ENCODE results near the gene NDN. TPM values are rescaled to one million over a fixed set of nuclear protein-coding genes. Genes with fewer than 3 reads are reported as not detected.

NDN gene
- total RNA-seq, 1 experiment from 2014 or later: 41.5 TPM

DNA sequence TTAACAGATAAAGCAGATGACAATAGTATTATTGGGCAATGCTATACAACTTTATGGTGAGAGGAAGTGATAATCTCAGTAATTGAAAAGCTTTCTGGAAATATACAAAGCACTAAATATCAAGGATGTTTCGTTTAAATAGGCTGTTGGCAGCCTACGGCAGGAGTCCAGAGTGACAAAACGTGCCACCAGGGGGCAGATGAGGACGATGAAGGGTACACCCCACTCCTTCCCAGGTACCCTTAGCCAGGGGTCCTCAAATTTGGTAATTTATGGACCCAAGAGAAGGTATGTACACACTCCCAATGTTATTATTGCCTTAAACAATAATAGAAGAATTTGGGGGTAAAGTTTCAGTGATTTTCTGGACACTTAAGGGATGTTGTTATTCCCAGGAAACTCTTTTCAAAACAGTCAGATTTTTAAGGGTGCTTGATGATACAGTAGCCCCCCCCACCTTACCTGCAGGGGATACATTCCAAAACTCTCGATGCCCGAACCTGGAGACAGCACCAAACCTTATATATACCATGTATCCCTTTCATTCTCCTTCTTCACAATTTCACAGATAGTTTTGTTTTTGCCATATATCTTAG lies 38.1 kb downstream of the NDN start:
- DNase-seq (ENCODE audit: low read depth in 1 of 2, low spot score in 2 of 2): no peak
- Histone ChIP-seq H3K27me3 (replicated peaks) (no peaks in the 10 kb centered on the region), H3K27ac (no peak overlapping the region), H3K4me1 (replicated peaks) (no peaks in the 10 kb centered on the region), H3K9me3 (replicated peaks) (0 out of 2 replicates have a peak, but pooled peaks cover 3% of the 10 kb centered on the region), H3K4me3 (no peak overlapping the region), H3K36me3 (no peaks in the 10 kb centered on the region)

GRCh38 chr15:23647421-23648370 lies 39.4 kb downstream of the NDN start, which contains the start of gene MAGEL2:
MAGEL2 (minus strand) TSS chr15:23647867; CDS start chr15:23647742, 125 bp downstream.
- no peak for DNase-seq (ENCODE audit: low read depth in 1 of 2, low spot score in 2 of 2)
- Histone ChIP-seq H3K4me1 (replicated peaks) (no peaks in the 10 kb centered on the region), H3K9me3 (replicated peaks) (0 out of 2 replicates have a peak, but pooled peaks cover 3% of the 10 kb centered on the region), H3K27ac (no peak within 1 kb of the TSS), H3K36me3 (no peaks in the 10 kb centered on the region), H3K4me3 (no peak within 1 kb of the TSS), H3K27me3 (replicated peaks) (no peaks in the 10 kb centered on the region)

DNA sequence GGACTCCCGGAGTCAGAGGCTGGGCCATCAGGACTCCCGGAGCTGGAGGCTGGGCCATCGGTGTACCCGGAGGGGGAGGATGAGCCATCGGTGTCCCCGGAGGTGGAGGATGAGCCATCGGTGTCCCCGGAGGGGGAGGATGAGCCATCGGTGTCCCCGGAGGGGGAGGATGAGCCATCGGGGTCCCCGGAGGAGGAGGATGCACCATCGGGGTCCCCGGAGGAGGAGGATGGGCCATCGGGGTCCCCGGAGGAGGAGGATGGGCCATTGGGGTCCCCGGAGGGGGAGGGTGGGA lies 40.2 kb downstream of the NDN start:
- Histone ChIP-seq H3K27ac (no peak overlapping the region), H3K9me3 (replicated peaks) (0 out of 2 replicates have a peak, but pooled peaks cover 3% of the 10 kb centered on the region), H3K36me3 (no peaks in the 10 kb centered on the region), H3K4me3 (no peak overlapping the region), H3K27me3 (replicated peaks) (no peaks in the 10 kb centered on the region), H3K4me1 (replicated peaks) (no peaks in the 10 kb centered on the region)
- no peak for DNase-seq (ENCODE audit: low read depth in 1 of 2, low spot score in 2 of 2)

DNA sequence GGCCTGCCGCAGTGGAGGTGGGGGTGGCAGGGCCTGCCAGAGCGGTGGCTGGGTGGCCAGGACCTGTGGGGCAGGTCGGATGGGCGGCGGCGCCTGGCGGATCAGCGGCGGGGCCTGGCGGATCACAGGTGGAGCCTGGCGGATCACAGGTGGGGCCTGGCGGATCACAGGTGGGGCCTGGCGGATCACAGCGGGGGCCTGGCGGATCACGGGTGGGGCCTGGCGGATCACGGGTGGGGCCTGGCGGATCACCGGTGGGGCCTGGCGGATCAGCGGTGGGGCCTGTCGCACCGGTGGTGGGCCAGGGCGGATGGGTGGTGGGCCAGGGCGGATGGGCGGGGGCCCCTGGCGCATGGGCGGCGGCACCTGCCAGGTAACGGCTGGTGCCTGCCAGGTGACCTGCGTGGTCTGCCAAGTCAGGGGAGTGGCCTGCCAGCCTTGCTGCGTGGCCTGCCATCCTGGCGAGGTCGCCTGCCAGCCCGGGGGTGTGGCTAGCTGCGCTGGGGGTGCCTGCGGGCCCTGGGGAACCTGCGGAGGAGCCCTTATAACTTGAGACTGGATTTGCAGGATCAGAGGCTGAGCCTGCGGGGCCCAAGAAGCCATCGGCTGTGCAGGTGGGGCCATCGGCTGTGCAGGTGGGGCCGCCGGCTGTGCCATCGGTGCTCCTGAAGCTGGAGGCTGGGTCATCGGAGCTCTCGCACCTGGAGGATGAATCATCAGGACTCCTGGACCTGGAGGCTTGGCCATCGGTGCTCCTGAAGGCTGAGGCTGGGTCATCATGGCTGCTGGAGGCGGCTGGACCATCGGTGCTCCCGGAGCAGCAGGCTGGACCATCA lies 40.7 kb downstream of the NDN start:
- H3K36me3 ChIP-seq: no peaks in the 10 kb centered on the region
- H3K4me3 ChIP-seq: no peak overlapping the region

DNA sequence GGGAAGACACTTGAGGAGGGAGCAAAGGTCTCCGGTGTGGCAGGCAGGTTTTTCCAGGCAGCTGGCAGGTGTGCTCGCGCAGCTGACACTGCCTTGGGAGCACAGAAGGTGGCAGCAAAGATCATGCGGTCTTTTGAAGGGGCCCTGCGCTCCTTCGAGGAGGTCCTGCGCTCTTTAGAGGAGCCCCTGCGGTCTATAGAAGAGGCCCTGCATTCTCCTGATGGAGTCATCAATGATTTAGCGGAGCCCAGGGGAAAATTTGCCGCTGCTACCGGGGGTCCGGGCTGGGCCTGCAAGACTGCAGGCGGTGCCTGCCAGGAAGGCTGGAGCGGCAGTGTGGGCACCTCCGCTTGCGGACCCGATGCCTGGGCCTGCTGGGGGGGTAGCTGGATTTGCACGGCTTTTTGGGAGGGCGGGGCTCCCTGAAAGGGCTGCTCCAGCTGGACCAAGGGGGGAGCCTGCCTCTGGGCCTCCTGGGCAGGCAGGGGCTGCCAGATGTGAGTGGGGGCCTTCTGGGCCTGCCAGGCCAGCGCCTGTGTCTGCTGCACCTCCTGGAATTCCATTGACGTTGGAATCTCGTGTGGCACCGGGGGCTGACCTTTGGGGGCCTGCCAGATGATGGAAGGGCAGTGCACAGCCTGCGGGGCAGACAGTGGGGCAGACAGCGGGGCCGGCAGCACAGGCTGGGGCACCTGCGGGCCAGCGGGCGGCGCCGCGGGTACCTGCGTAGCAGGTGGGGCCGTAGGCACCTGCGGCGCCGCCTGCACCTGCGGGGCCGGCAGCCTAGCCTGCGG lies 41.5 kb downstream of the NDN start:
- Histone ChIP-seq H3K9me3 (replicated peaks) (0 out of 2 replicates have a peak, but pooled peaks cover 3% of the 10 kb centered on the region), H3K36me3 (no peaks in the 10 kb centered on the region), H3K4me1 (replicated peaks) (no peaks in the 10 kb centered on the region), H3K4me3 (no peak overlapping the region), H3K27ac (no peak overlapping the region), H3K27me3 (replicated peaks) (no peaks in the 10 kb centered on the region)
- no peak for DNase-seq (ENCODE audit: low read depth in 1 of 2, low spot score in 2 of 2)

More for the DNA sequence above, 40.7 kb downstream of the NDN start:
- H3K4me1 ChIP-seq (replicated peaks): no peaks in the 10 kb centered on the region
- H3K27ac ChIP-seq: no peak overlapping the region
- no peak for DNase-seq (ENCODE audit: low read depth in 1 of 2, low spot score in 2 of 2)
- 0 out of 2 replicates have a peak, but pooled peaks cover 3% of the 10 kb centered on the region for H3K9me3 ChIP-seq (replicated peaks)
- no peaks in the 10 kb centered on the region for H3K27me3 ChIP-seq (replicated peaks)

DNA sequence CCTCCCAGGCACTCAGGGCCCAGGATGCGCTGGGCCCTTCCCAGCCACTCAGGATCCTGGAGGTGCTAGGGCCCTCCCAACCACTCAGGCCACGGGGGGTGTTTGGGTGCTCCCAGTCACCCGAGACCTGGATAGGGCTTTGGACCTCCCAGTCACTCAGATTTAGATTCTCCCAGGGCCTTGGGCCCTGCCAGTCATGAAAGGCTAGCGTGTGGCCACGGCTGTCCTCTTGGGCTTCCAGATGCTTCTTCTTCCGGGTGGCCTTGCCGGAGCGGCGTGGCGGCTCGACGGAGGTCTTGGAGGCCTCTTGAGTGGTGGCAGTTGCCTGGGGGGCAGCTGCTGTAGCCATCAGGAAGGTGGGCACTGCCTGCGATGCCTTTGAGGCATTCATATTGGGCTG lies 42.3 kb downstream of the NDN start:
- Histone ChIP-seq H3K9me3 (replicated peaks) (0 out of 2 replicates have a peak, but pooled peaks cover 3% of the 10 kb centered on the region), H3K27me3 (replicated peaks) (no peaks in the 10 kb centered on the region), H3K36me3 (no peaks in the 10 kb centered on the region), H3K4me3 (no peak overlapping the region), H3K4me1 (replicated peaks) (no peaks in the 10 kb centered on the region), H3K27ac (no peak overlapping the region)
- DNase-seq (ENCODE audit: low read depth in 1 of 2, low spot score in 2 of 2): no peak

DNA sequence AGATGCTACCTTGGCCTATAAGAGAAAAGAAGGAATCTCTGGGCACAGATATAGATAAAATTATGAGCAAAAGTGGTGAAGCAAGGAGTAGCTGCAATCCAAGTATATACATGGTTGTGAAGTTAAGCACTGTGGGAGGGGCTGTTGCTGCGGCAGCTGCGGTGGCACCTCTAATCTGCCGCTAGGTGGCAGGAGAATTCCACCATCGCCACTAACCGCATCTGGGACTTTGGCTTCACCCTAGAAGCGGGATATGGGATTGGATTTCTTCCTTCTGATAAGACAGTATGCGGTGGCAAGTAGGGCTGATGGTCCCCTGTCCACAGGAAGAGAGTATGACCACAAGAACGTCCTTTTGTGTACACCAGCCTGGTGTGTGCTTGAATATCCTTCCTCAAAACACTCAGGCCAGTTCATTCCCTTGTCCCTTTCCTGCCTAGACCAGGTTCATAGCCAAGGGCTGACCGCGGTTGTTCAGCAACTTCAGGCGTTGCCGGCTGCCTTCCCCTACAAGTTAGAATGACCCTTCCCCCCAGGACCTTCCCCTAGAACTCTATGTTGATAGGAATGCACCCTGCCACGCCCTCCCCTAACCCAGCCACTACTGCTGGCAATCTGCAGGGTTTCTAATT lies 44.6 kb downstream of the NDN start:
- peak in 1 of 2 experiments; percentile 22 for DNase-seq (ENCODE audit: low read depth in 1 of 2, low spot score in 2 of 2)
- no peaks in the 10 kb centered on the region for H3K27me3 ChIP-seq (replicated peaks)

More for the DNA sequence above, 44.6 kb downstream of the NDN start:
- Histone ChIP-seq H3K4me1 (replicated peaks) (no peaks in the 10 kb centered on the region), H3K36me3 (no peaks in the 10 kb centered on the region), H3K9me3 (replicated peaks) (0 out of 2 replicates have a peak, but pooled peaks cover 3% of the 10 kb centered on the region), H3K27ac (no peak overlapping the region), H3K4me3 (no peak overlapping the region)

Other genes with a start within 250 kb of the NDN start
- gene GOLGA6L2, start 240.1 kb downstream of the NDN start, total RNA-seq (2014; rRNA removed; shearing (Covaris generic)): not detected in 2 replicates
- 0.11 and 0.38 TPM in 2 replicates for gene MKRN3, start 121.6 kb downstream of the NDN start, total RNA-seq (2014; rRNA removed; shearing (Covaris generic))
- gene MAGEL2, start 39.4 kb downstream of the NDN start, total RNA-seq (2014; rRNA removed; shearing (Covaris generic)): not detected in 2 replicates